ENCODE measurements around the gene BTN3A1.

BTN3A1 gene

DNA sequence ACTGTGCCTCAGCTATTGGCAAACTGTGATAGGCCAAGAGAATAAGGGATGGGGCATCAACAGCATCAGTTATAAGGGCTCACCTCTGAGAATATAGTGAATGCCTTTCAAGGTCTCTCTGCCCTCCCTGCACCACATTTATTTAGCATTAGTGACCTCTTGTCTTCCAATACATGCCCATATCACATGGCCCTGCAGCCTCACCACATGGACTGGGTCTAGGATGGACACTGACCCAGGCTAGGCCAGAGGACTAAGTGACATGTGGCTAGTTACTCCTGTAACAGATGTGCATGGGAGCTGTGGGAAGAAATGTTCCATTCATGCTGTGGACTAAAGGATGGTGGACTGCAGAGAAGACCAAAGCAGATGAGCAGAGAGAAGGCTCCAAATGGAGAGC, 22.3 kb upstream of the BTN3A1 start:
- DNase-seq, result no peak

DNA sequence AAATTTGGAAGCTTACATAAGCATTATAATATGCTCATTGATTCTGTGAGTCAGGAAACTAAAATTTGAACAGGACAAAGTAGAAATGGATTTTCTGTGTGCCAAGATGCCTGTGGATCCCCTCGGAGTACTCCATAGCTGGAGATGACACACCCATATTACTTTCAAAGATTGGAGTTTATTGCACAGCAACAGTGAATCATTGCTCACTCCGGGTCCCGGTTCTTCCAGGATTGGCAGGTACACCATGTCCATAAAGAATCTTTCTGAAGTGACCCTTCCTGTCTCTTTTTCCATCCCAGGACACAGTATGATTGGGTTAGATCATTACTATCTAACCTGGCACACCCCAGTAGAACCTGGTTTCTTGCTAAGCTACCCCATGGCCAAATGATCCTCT, 21.8 kb upstream of the BTN3A1 start:
- DNase-seq, result no peak

GRCh38 chr6:26382121-26382520, 20.0 kb upstream of the BTN3A1 start:
- DNase-seq, result no peak

- DNase-seq, result peak; percentile 24
Measured at GRCh38 chr6:26383624-26384417, 18.3 kb upstream of the BTN3A1 start.

- DNase-seq, result no peak
Measured at GRCh38 chr6:26385734-26386125, 16.3 kb upstream of the BTN3A1 start.

- DNase-seq, result no peak
Measured at GRCh38 chr6:26387565-26387964, 14.5 kb upstream of the BTN3A1 start.

- DNase-seq, result no peak
Measured at GRCh38 chr6:26388014-26388413, 14.1 kb upstream of the BTN3A1 start.

- DNase-seq, result no peak
Measured at GRCh38 chr6:26388441-26388840, 13.6 kb upstream of the BTN3A1 start.

GRCh38 chr6:26389349-26389894, 12.7 kb upstream of the BTN3A1 start:
- no peak for DNase-seq

- DNase-seq, result no peak
Measured at GRCh38 chr6:26390531-26390930, 11.5 kb upstream of the BTN3A1 start.

DNA sequence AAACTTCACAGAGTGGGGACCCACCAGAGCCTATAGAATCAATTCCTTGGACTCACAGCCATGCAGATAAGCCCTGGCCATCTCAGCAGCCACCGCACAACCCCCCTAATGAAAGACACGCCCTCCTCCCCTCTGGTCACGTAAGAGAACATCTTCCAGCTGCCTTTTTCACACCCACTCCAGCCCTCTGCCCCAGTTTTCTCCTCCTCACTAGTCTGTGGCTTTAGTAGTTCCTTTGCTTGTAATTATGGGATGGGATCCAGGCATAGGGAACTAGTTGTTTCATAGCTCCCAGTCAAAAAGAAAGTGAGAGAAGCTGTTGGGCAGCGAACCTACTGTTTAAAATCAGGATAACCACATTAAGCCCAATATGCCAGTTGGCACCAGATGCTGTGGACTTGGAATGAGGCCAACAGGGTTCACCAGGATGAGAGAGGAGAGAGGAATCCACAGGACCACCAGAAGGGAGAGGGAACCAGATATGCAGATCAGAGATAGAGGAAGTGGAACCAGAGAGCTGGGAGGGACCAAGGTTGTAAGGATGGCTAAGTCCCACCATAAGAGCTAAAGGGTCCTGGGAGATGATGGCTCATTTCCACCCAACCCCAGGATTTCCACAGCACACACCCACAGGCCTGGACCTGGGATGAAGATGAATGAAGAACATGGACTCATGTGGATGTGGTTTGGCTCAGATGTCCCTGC, 9.0 kb upstream of the BTN3A1 start:
- no peak for DNase-seq

DNA sequence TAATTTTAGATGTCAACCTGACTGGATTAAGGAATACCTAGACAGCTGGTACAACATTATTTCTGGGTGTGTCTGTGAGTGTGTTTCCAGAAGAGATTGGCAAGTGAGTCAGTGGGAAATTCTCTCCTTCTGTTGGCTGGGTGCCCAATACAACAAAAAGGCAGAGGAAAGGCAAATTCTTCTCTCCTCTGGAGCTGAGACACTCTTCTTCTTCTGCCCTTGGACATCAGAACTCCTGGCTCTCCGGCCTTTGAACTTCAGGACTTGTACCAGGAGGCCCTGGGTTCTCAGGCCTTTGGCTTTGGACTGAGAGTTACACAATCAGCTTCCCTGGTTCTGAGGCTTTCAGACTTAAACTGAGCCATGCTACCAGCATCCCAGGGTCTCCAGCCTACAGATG, 7.8 kb upstream of the BTN3A1 start:
- DNase-seq, result no peak

DNA sequence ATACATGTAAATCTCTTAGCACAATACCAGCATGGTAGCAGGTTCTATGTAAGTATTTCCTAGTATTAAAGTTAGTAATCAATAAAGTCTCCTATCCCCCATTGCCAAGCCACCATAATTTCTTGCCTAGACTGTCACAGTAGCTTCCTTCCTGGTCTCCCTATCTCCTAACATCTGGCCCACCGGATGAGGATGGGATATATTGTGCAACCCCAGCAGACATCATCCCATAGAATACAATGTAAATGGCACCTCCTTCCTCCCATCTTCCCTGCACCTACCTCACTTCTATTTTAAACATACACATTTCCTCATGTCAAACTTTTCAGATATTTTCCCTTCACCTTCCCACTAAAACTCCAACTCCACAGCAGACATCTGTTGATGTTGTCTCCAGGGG, 3.5 kb upstream of the BTN3A1 start:
- DNase-seq, result no peak

DNA sequence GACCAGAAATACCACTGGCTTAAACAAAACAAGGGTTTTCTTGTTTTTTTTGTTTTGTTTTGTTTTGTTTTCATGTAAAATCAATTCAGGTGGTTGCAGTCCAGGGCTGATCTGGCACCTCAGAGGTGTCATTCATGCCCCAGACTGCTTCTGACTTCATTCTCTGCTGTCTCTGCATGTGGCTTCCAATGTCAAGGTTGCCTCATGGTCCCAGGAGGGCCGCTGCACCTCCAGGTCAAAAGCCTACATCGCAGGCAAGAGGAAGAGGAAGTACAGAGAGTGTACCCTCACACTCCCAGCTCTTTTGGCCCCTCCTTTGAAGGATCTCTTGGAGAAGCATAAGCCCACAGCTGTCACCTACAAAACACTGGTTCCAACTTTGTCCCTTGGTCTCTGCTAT, 1.4 kb upstream of the BTN3A1 start:
- DNase-seq, result no peak

GRCh38 chr6:26401389-26401986, 587 bp upstream of the BTN3A1 start:
- no peak for DNase-seq

- no peak for DNase-seq
Measured at GRCh38 chr6:26403893-26404292, 1.8 kb downstream of the BTN3A1 start.

GRCh38 chr6:26404546-26404945, 2.5 kb downstream of the BTN3A1 start:
- DNase-seq, result no peak

- no peak for DNase-seq
Measured at GRCh38 chr6:26408828-26409730, 7.0 kb downstream of the BTN3A1 start.

- DNase-seq, result no peak
Measured at GRCh38 chr6:26411751-26412150, 9.7 kb downstream of the BTN3A1 start.

DNA sequence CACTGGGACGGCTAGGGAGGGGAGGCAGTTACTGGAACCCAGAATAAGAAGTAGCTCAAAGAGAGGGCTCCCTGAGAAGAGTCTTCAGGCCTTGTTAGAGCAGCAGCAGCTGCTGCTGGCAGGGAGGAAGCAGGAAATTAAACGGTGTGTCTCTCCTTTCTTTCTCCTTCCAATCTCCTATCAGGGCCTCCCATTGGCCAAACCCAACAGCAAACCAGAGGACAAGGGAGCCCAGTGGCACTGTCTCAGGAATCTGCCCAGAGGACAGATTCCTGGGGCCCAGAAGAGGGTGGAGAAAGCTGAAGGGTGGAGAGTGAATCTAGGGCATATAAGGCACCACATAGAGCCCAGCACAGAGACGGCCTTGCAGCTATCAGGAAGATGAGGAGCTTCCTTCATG, 10.2 kb downstream of the BTN3A1 start:
- DNase-seq, result no peak

- no peak for DNase-seq
Measured at GRCh38 chr6:26412954-26413353, 10.9 kb downstream of the BTN3A1 start.

- DNase-seq, result no peak
Measured at GRCh38 chr6:26414281-26414680, 12.2 kb downstream of the BTN3A1 start.

All from NCI-H748 treated with DMSO at 0.1 percent for 48 hours (cell line).